K562 (cell line): Measurements from ENCODE around the gene SMAP2. TPM values are rescaled to one million over a fixed set of nuclear protein-coding genes. Genes with fewer than 3 reads are reported as not detected.
A peak's percentile ranks its signal among the peaks of the same experiment; 100 is the strongest.

Experiments used
- CBX8 ChIP-seq: fragments of 200-600 bp; sonication (generic); IDR thresholded peaks from 2 replicates; pipeline ENCODE4 v1.6.1; 2012; ENCODE audit warnings: borderline replicate concordance, mixed run types, low read depth, mild to moderate bottlenecking, moderate library complexity, mixed read lengths, low read length, control low read depth, inconsistent platforms; ENCODE audit not compliant: poor library complexity, severe bottlenecking; ENCODE audit errors: extremely low read depth
- NFE2L1 ChIP-seq: fragments of 450-650 bp; IDR thresholded peaks from 2 replicates; pipeline ENCODE4 v1.6.1; 2016; ENCODE audit warnings: missing genetic modification characterization, low read depth, mild to moderate bottlenecking, missing compliant biosample characterization, moderate library complexity, borderline replicate concordance
- RCOR1 ChIP-seq, 2 experiments: IDR thresholded peaks; 2 replicates each; pipeline ENCODE4 v1.6.1; 2012; ENCODE audit warnings: low read depth in 2 of 2, low read length in 2 of 2, borderline replicate concordance in 1 of 2, improper control_type of control experiment in 1 of 2
- SMAD2 ChIP-seq: fragments of 150-350 bp; IDR thresholded peaks from 2 replicates; pipeline ENCODE4 v1.6.1; 2014; ENCODE audit warnings: low read depth, mild to moderate bottlenecking, low read length
- XRCC5 ChIP-seq: fragments of 200-400 bp; formaldehyde crosslinking; IDR thresholded peaks from 2 replicates; pipeline ENCODE4 v1.6.1; 2017; ENCODE audit warnings: low read depth, mild to moderate bottlenecking, low read length
- ZNF436 ChIP-seq: fragments of 250-450, 450-650 bp; sonication (Bioruptor Pico); formaldehyde crosslinking; IDR thresholded peaks from 2 replicates; pipeline ENCODE4 v1.7.0; 2020; ENCODE audit warnings: mild to moderate bottlenecking
- polyA plus RNA-seq, 8 experiments: library from polyadenylated mRNA; depleted of rRNA in 4 of 8; stranded (reverse) in 5 of 8; unstranded in 3 of 8; fragments of >200 nt; fragmentation: Nextera tagmentation in 2 of 8; fragmentation: Illumina TruSeq in 1 of 8; extraction: Ambion mirVana in 2 of 8; extraction: Trizol in 1 of 8; gene quantifications; 2 replicates each; pipeline versions ENCODE4 v1.2.1 to v1.2.3, GENCODE V29; 2011 to 2014; ENCODE audit warnings: inconsistent platforms in 1 of 8, missing spikeins in 1 of 8
- total RNA-seq, 7 experiments: library from RNA; depleted of rRNA in 6 of 7; stranded (reverse); fragments of >200 nt in 6 of 7; fragmentation: Illumina TruSeq in 2 of 7; extraction: Trizol in 2 of 7; gene quantifications; 2 replicates each; pipeline versions ENCODE4 v1.2.1 to v1.2.3, GENCODE V29; 2011 to 2021; ENCODE audit warnings: low replicate concordance in 1 of 7
- TF ChIP-seq, protein P1 (sequence below): fragments of 200-600 bp; sonication (generic); IDR thresholded peaks from one replicate; pipeline ENCODE4 v1.6.1; 2012; ENCODE audit warnings: mild to moderate bottlenecking, low read depth, low read length, inconsistent platforms
- TF ChIP-seq, protein P2 (sequence below): fragments of 450-650 bp; IDR thresholded peaks from 2 replicates; pipeline ENCODE4 v1.6.1; 2016
- TF ChIP-seq, protein P3 (sequence below): fragments of 250-450 bp; sonication (Bioruptor Pico); IDR thresholded peaks from 2 replicates; pipeline ENCODE4 v1.4.0; 2020; ENCODE audit warnings: mild to moderate bottlenecking, moderate library complexity
- TF ChIP-seq, protein P4 (sequence below): sonication (generic); formaldehyde crosslinking; IDR thresholded peaks from 2 replicates; pipeline ENCODE4 v1.8.0; 2022; ENCODE audit warnings: mild to moderate bottlenecking, missing genetic modification reagents

Gene SMAP2
- total and polyA plus RNA-seq, 9 of the 15 experiments (the other 6 are each of a cell fraction or from before 2014, with no cell fraction given): 38.7 to 212 (median 94.1) TPM

DNA sequence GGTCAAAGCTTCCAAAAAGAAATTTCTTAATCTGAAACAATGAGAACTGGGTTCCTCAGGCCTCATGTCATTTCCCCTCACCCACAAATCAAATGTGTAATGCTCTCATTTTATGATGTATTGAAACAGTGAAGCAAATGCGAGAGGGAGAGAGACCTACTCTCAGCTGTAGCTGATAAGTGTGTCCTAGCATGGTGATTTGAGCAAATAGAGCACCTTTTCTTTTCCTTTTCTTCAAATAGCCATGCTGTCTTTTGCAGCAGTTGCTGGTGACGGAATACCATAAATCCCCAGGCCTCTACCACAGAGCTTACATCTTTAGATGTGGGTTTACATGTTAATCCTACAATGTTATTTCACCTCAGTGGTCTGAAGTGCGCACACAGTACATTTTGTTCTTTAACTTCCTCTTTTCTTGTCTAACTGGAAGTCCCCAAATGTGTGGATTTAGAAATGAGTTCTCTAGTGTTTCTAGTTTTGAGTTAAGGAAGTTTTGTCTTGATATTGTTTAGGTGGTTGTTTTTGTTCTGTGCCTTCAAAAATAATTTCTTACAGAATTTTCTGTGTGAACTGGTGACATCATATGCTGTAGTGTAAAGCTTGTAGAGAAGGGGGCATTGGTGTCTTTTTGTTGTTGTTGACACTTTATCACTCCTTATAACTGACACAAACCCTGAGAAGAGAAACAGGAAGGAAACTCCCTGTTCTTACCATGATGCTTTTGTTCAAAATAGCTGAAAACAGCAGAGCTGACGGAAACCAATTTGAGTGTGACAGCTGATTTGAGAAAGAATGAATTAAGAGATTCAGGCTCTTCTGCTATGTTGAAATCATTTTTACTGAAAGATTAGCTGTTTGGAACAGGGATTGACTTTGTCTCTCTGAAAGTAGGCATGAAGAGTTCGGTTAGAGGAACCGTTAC, 12.2 kb downstream of the SMAP2 start (continued):
- TF ChIP-seq, protein P1, sequence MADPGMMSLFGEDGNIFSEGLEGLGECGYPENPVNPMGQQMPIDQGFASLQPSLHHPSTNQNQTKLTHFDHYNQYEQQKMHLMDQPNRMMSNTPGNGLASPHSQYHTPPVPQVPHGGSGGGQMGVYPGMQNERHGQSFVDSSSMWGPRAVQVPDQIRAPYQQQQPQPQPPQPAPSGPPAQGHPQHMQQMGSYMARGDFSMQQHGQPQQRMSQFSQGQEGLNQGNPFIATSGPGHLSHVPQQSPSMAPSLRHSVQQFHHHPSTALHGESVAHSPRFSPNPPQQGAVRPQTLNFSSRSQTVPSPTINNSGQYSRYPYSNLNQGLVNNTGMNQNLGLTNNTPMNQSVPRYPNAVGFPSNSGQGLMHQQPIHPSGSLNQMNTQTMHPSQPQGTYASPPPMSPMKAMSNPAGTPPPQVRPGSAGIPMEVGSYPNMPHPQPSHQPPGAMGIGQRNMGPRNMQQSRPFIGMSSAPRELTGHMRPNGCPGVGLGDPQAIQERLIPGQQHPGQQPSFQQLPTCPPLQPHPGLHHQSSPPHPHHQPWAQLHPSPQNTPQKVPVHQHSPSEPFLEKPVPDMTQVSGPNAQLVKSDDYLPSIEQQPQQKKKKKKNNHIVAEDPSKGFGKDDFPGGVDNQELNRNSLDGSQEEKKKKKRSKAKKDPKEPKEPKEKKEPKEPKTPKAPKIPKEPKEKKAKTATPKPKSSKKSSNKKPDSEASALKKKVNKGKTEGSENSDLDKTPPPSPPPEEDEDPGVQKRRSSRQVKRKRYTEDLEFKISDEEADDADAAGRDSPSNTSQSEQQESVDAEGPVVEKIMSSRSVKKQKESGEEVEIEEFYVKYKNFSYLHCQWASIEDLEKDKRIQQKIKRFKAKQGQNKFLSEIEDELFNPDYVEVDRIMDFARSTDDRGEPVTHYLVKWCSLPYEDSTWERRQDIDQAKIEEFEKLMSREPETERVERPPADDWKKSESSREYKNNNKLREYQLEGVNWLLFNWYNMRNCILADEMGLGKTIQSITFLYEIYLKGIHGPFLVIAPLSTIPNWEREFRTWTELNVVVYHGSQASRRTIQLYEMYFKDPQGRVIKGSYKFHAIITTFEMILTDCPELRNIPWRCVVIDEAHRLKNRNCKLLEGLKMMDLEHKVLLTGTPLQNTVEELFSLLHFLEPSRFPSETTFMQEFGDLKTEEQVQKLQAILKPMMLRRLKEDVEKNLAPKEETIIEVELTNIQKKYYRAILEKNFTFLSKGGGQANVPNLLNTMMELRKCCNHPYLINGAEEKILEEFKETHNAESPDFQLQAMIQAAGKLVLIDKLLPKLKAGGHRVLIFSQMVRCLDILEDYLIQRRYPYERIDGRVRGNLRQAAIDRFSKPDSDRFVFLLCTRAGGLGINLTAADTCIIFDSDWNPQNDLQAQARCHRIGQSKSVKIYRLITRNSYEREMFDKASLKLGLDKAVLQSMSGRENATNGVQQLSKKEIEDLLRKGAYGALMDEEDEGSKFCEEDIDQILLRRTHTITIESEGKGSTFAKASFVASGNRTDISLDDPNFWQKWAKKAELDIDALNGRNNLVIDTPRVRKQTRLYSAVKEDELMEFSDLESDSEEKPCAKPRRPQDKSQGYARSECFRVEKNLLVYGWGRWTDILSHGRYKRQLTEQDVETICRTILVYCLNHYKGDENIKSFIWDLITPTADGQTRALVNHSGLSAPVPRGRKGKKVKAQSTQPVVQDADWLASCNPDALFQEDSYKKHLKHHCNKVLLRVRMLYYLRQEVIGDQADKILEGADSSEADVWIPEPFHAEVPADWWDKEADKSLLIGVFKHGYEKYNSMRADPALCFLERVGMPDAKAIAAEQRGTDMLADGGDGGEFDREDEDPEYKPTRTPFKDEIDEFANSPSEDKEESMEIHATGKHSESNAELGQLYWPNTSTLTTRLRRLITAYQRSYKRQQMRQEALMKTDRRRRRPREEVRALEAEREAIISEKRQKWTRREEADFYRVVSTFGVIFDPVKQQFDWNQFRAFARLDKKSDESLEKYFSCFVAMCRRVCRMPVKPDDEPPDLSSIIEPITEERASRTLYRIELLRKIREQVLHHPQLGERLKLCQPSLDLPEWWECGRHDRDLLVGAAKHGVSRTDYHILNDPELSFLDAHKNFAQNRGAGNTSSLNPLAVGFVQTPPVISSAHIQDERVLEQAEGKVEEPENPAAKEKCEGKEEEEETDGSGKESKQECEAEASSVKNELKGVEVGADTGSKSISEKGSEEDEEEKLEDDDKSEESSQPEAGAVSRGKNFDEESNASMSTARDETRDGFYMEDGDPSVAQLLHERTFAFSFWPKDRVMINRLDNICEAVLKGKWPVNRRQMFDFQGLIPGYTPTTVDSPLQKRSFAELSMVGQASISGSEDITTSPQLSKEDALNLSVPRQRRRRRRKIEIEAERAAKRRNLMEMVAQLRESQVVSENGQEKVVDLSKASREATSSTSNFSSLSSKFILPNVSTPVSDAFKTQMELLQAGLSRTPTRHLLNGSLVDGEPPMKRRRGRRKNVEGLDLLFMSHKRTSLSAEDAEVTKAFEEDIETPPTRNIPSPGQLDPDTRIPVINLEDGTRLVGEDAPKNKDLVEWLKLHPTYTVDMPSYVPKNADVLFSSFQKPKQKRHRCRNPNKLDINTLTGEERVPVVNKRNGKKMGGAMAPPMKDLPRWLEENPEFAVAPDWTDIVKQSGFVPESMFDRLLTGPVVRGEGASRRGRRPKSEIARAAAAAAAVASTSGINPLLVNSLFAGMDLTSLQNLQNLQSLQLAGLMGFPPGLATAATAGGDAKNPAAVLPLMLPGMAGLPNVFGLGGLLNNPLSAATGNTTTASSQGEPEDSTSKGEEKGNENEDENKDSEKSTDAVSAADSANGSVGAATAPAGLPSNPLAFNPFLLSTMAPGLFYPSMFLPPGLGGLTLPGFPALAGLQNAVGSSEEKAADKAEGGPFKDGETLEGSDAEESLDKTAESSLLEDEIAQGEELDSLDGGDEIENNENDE: no peak
- TF ChIP-seq RCOR1 (IDR thresholded peaks at IDR 0.05; ENCODE audit: borderline replicate concordance in 1 of 2, low read depth in 2 of 2, low read length in 2 of 2) (no peak), SMAD2 (no peak), CBX8 (no peak), ZNF436 (CRISPR knock-in tag) (no peak), XRCC5 (no peak), NFE2L1 (tag) (no peak)
- TF ChIP-seq, protein P2, sequence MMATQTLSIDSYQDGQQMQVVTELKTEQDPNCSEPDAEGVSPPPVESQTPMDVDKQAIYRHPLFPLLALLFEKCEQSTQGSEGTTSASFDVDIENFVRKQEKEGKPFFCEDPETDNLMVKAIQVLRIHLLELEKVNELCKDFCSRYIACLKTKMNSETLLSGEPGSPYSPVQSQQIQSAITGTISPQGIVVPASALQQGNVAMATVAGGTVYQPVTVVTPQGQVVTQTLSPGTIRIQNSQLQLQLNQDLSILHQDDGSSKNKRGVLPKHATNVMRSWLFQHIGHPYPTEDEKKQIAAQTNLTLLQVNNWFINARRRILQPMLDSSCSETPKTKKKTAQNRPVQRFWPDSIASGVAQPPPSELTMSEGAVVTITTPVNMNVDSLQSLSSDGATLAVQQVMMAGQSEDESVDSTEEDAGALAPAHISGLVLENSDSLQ: peak; percentile 52
- TF ChIP-seq, protein P3, sequence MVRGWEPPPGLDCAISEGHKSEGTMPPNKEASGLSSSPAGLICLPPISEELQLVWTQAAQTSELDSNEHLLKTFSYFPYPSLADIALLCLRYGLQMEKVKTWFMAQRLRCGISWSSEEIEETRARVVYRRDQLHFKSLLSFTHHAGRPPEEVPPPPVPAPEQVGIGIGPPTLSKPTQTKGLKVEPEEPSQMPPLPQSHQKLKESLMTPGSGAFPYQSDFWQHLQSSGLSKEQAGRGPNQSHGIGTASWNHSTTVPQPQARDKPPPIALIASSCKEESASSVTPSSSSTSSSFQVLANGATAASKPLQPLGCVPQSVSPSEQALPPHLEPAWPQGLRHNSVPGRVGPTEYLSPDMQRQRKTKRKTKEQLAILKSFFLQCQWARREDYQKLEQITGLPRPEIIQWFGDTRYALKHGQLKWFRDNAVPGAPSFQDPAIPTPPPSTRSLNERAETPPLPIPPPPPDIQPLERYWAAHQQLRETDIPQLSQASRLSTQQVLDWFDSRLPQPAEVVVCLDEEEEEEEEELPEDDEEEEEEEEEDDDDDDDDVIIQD (CRISPR knock-in tag): no peak
- TF ChIP-seq, protein P4, sequence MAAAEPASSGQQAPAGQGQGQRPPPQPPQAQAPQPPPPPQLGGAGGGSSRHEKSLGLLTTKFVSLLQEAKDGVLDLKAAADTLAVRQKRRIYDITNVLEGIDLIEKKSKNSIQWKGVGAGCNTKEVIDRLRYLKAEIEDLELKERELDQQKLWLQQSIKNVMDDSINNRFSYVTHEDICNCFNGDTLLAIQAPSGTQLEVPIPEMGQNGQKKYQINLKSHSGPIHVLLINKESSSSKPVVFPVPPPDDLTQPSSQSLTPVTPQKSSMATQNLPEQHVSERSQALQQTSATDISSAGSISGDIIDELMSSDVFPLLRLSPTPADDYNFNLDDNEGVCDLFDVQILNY (CRISPR knock-in tag): no peak
